ENCODE data around the gene ZSCAN30. TPM values are rescaled to one million over a fixed set of nuclear protein-coding genes. Genes with fewer than 3 reads are reported as not detected.

The ZSCAN30 gene
- polyA plus RNA-seq (2012; ENCODE audit: insufficient read depth, insufficient read length) = 8.1 TPM

- peak; percentile 92 for DNase-seq (ENCODE audit: low read depth, low spot score)
- H3K4me3 ChIP-seq (ENCODE audit: low read length) = peak within 1 kb of the TSS; percentile 96
Measured at GRCh38 chr18:35290094-35290735, at the start of gene ZSCAN30. ZSCAN30 (minus strand) TSS chr18:35290229; CDS start chr18:35264352, 25,877 bp downstream.

GRCh38 chr18:35337286-35337685, 47.3 kb upstream of the ZSCAN30 start:
- no peak overlapping the region for H3K4me3 ChIP-seq (ENCODE audit: low read length)
- no peak for DNase-seq (ENCODE audit: low read depth, low spot score)

- no peak for DNase-seq (ENCODE audit: low read depth, low spot score)
- no peak overlapping the region for H3K4me3 ChIP-seq (ENCODE audit: low read length)
Measured at GRCh38 chr18:35335866-35336265, 45.8 kb upstream of the ZSCAN30 start.

GRCh38 chr18:35334821-35335220, 44.8 kb upstream of the ZSCAN30 start:
- H3K4me3 ChIP-seq (ENCODE audit: low read length) = no peak overlapping the region
- no peak for DNase-seq (ENCODE audit: low read depth, low spot score)

GRCh38 chr18:35334212-35334611, 44.2 kb upstream of the ZSCAN30 start:
- DNase-seq (ENCODE audit: low read depth, low spot score) = no peak
- no peak overlapping the region for H3K4me3 ChIP-seq (ENCODE audit: low read length)

DNA sequence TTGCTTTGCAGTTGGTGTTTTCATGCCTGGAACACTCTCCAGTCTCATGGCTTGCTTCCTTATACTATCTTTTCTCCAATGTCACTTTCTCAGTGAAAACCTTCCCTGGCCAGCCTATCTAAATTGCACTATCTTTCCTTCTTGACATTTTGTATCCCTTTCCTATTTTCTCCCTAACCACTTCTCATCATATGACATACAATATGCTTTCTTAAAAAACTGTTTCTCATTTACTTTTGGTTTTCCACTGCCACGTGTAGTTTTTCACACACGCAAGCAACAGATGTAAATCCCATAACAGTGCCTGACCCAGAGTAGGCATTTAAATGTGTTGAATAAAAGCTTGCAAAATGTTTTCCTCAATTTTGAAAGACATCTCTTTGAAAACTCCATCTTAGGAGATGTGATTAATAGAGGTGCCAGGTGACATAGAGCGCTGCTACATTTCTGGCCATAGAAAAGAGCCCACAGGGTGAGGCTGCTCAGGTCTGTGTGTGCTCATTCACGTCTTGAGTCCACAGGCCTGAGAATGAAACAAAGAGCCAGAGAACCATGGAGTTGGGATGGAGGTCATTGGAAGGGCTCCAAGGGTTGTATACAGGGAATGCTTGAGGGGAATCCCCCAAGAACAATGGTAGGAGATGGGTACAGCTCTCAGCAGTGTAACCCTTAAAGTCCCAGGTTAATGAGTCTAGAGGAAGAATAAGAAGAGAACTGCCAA, 41.5 kb upstream of the ZSCAN30 start:
- no peak overlapping the region for H3K4me3 ChIP-seq (ENCODE audit: low read length)
- DNase-seq (ENCODE audit: low read depth, low spot score) = no peak

- DNase-seq (ENCODE audit: low read depth, low spot score) = no peak
- H3K4me3 ChIP-seq (ENCODE audit: low read length) = no peak overlapping the region
Measured at GRCh38 chr18:35328868-35329267, 38.8 kb upstream of the ZSCAN30 start.

DNA sequence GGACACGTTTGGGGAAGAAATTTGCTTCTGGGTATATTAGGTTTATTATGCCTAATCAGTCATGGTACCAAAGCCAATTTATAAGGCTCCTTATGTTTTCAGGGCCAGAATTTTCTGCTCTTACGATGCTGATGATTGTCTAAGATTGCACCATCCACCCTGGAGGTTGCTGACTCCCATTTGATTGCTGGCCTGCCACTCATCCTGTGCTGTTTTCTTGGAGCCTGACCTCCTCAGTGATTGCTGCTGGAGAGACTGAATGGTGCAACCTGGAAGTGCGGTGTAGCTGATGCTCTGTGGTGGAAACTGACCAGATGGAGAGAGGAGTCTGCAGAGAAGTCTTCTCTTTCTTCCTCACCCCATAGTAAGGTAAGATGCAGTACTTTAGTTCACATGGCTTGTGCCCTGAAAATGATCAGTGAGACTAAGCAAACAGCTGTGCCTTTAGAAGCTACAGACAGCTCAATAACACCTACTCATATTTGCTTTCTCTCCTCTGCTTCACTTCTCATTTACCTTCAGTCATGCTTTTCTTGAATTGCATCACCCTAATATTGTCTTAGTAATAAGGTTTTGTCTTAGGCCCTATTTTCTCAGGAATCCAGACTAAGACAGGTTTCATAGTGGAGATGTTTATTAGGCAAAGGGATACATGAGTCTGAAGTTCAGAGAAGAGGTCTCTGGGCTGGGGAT, 36.8 kb upstream of the ZSCAN30 start:
- no peak overlapping the region for H3K4me3 ChIP-seq (ENCODE audit: low read length)
- DNase-seq (ENCODE audit: low read depth, low spot score) = no peak

- no peak for DNase-seq (ENCODE audit: low read depth, low spot score)
Measured at GRCh38 chr18:35324926-35325655, 35.1 kb upstream of the ZSCAN30 start.

GRCh38 chr18:35322486-35323458, 32.7 kb upstream of the ZSCAN30 start:
- H3K4me3 ChIP-seq (ENCODE audit: low read length) = no peak overlapping the region
- DNase-seq (ENCODE audit: low read depth, low spot score) = no peak

More at GRCh38 chr18:35324926-35325655, 35.1 kb upstream of the ZSCAN30 start:
- H3K4me3 ChIP-seq (ENCODE audit: low read length) = no peak overlapping the region

DNA sequence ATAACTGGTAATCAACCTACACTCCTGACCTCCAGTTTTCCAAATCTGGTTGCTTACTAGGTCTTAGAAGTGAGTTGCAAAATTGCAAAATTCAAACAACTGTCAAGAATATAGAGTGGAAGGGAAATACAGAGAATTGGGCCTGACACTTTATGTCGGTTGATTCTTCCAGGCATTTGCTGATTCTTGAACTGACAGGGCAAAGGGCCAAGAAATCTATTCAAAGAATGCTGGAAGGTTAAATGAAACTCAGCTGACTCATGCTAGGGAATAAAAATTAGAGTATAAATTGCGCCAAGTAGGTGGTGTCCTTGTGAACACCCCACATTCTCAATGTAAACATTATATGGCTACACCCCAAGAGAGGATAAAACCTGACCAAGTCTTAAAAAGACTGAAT, 21.5 kb upstream of the ZSCAN30 start:
- H3K4me3 ChIP-seq (ENCODE audit: low read length) = no peak overlapping the region
- DNase-seq (ENCODE audit: low read depth, low spot score) = no peak

- H3K4me3 ChIP-seq (ENCODE audit: low read length) = no peak overlapping the region
- DNase-seq (ENCODE audit: low read depth, low spot score) = no peak
Measured at GRCh38 chr18:35306588-35307250, 16.7 kb upstream of the ZSCAN30 start.

- DNase-seq (ENCODE audit: low read depth, low spot score) = no peak
- H3K4me3 ChIP-seq (ENCODE audit: low read length) = no peak overlapping the region
Measured at GRCh38 chr18:35303610-35304009, 13.6 kb upstream of the ZSCAN30 start.

DNA sequence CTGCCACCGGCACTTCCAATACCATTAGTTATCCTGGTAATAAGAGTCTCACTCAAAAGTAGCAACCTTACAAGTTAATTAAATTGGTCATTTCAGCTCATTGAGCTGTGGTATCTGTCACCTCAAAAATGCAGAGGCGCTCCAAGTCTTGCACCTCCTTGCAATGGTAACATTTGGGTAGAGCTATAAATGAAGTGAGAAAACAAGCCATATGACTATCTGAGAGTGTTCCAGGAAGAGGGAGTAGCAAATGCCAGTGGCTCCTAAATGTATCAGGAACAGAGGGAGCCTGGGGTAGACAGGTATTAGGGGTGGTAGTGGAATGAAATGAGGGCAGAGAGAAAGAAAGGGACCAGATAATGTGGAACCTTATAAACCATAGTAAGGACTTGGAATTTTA, 6.0 kb upstream of the ZSCAN30 start:
- no peak for DNase-seq (ENCODE audit: low read depth, low spot score)
- H3K4me3 ChIP-seq (ENCODE audit: low read length) = no peak overlapping the region

GRCh38 chr18:35291166-35291565, 1.1 kb upstream of the ZSCAN30 start:
- no peak for DNase-seq (ENCODE audit: low read depth, low spot score)
- peak overlapping the region; percentile 96 for H3K4me3 ChIP-seq (ENCODE audit: low read length)

DNA sequence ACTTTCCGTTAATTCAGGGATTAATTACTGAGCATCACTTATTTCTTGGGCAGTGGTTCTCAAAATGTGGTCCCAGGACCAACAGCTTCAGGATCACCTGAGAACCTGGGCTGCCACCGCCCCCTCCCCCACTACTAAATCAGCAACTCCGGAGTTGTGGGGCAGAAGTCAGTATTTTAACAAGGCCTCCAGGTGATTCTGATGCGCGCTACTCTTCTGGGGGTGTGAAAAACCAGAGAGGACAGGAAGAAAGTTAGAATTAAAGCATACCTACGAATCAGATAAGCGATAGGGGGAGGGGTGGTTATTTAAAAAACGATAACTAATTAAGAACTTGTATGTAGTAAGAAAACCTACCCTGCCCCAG, 319 bp downstream of the ZSCAN30 start:
- DNase-seq (ENCODE audit: low read depth, low spot score) = no peak
- H3K4me3 ChIP-seq (ENCODE audit: low read length) = peak overlapping the region; percentile 96

DNA sequence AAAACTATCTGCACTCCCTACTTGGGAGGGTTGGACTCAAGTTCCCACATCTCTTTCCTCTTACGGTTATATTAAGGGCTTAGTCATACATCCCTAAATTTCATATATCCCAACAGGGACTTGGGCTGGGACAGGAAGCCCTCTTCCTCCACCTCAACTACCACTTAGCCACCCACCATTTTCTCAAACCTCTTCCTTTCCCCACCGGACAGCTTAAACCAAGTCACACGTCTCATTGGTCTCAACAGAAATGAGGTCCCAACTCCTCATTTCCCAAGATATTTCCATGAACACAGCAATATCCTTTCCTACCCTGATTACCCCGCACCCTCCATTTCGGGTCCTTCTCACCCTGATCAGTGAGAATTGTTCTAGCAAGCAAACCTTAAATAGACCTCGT, 736 bp downstream of the ZSCAN30 start:
- peak overlapping the region; percentile 96 for H3K4me3 ChIP-seq (ENCODE audit: low read length)
- no peak for DNase-seq (ENCODE audit: low read depth, low spot score)

DNA sequence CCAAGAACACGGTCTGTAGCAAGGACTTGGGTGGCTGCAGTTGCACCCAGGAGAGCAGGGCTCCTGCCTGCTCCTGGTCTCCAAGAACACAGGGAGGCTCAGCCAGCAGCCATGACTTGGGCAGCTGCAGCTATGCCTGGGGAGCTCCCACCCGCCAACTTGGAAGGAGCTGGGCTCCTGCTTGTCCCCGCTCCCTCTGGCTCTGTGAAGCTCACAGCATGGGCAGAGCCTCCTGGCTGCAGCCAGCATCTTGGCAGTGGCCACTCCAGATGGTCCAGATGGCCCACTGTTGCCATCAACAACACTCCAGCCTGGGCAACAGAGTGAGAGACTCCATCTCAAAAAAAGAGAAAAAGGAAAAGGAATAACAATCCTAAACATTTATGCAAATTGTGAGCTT, 5.2 kb downstream of the ZSCAN30 start:
- DNase-seq (ENCODE audit: low read depth, low spot score) = no peak
- H3K4me3 ChIP-seq (ENCODE audit: low read length) = no peak overlapping the region

Measured in Jurkat, Clone E6-1 (cell line).